ENCODE measurements around the gene GLT6D1.

GRCh38 chr9:135605238-135605781 lies 34.0 kb downstream of the GLT6D1 start:
- TF ChIP-seq, protein P1, sequence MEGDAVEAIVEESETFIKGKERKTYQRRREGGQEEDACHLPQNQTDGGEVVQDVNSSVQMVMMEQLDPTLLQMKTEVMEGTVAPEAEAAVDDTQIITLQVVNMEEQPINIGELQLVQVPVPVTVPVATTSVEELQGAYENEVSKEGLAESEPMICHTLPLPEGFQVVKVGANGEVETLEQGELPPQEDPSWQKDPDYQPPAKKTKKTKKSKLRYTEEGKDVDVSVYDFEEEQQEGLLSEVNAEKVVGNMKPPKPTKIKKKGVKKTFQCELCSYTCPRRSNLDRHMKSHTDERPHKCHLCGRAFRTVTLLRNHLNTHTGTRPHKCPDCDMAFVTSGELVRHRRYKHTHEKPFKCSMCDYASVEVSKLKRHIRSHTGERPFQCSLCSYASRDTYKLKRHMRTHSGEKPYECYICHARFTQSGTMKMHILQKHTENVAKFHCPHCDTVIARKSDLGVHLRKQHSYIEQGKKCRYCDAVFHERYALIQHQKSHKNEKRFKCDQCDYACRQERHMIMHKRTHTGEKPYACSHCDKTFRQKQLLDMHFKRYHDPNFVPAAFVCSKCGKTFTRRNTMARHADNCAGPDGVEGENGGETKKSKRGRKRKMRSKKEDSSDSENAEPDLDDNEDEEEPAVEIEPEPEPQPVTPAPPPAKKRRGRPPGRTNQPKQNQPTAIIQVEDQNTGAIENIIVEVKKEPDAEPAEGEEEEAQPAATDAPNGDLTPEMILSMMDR (IDR thresholded peaks at IDR 0.05; ENCODE audit: insufficient read depth, low read depth, low read length) = no peak
- no peak for TF ChIP-seq EZH2 (IDR thresholded peaks at IDR 0.05; ENCODE audit: insufficient read depth, low read length)

Data from astrocyte (in vitro differentiated cells and primary cell).